Cardiac muscle cell (in vitro differentiated cells and primary cell): ENCODE measurements around the gene TMEM214. TPM values are rescaled to one million over a fixed set of nuclear protein-coding genes. Genes with fewer than 3 reads are reported as not detected.

Experiments
- DNase-seq, 2 donors: peaks; one replicate each; pipeline versions ENCODE4 v3.0.0 to v3.0.0-alpha.2; 2010 to 2017; ENCODE audit warnings: low read depth in 1 of 2, low spot score in 1 of 2
- H3K27ac ChIP-seq: fragments of 200-600 bp; sonication (generic); 2 replicates; pipeline ENCODE4 v1.5.1; 2016
- H3K27me3 ChIP-seq: fragments of 200-600 bp; sonication (generic); 2 replicates; pipeline ENCODE4 v1.6.0; 2016; ENCODE audit warnings: control low read depth
- H3K36me3 ChIP-seq: fragments of 200-600 bp; sonication (generic); 2 replicates; pipeline ENCODE4 v1.5.1; 2016; ENCODE audit warnings: control low read depth
- H3K4me1 ChIP-seq: fragments of 200-600 bp; sonication (generic); 2 replicates; pipeline ENCODE4 v1.8.1; 2017; ENCODE audit warnings: low read depth, mild to moderate bottlenecking, mixed run types
- H3K4me3 ChIP-seq: fragments of 200-600 bp; sonication (generic); 2 replicates; pipeline ENCODE4 v1.5.1; 2016; ENCODE audit warnings: mild to moderate bottlenecking
- H3K9me3 ChIP-seq: fragments of 200-600 bp; sonication (generic); 2 replicates; pipeline ENCODE4 v1.5.1; 2017; ENCODE audit warnings: low read depth, mild to moderate bottlenecking, control low read depth
- polyA plus RNA-seq: library from polyadenylated mRNA; unstranded; fragments of >200 nt; fragmentation: Nextera tagmentation; extraction: Ambion mirVana; gene quantifications from 2 replicates; pipeline ENCODE4 v1.2.1, GENCODE V29; 2016
- total RNA-seq: library from RNA; depleted of rRNA; stranded (reverse); fragments of >200 nt; gene quantifications from 2 replicates; pipeline ENCODE4 v1.2.3, GENCODE V29; 2016
- TF ChIP-seq, protein P1 (sequence below): IDR thresholded peaks from 2 replicates; pipeline ENCODE4 v1.5.1; 2012; ENCODE audit warnings: low read depth, mild to moderate bottlenecking, low read length

Gene TMEM214
- total and polyA plus RNA-seq, 2 experiments from 2014 or later, result 38.9 to 66.3 TPM

DNA sequence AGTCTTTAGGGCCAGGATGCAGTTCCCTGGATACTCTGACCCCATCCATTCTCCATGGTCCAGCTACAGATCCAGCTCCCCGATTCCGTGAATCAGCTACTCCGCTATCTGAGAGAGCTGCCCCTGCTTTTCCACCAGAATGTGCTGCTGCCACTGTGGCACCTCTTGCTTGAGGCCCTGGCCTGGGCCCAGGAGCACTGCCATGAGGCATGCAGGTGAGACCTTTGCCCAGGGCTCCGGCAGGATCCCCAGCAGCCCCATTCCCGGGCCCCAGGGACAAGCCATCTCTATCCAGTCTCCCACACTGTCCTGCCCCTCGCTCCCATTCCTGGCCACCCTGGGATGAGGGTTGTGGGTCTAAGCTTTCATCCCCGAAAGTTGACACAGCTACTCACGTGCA, 7.5 kb downstream of the TMEM214 start:
- Histone ChIP-seq H3K27me3 (no peaks in the 10 kb centered on the region), H3K4me1 (no peaks in the 10 kb centered on the region), H3K27ac (no peak overlapping the region), H3K4me3 (no peak overlapping the region), H3K9me3 (no peaks in the 10 kb centered on the region), H3K36me3 (peaks cover 34% of the 10 kb centered on the region)
- DNase-seq, result no peak
- TF ChIP-seq, protein P1, sequence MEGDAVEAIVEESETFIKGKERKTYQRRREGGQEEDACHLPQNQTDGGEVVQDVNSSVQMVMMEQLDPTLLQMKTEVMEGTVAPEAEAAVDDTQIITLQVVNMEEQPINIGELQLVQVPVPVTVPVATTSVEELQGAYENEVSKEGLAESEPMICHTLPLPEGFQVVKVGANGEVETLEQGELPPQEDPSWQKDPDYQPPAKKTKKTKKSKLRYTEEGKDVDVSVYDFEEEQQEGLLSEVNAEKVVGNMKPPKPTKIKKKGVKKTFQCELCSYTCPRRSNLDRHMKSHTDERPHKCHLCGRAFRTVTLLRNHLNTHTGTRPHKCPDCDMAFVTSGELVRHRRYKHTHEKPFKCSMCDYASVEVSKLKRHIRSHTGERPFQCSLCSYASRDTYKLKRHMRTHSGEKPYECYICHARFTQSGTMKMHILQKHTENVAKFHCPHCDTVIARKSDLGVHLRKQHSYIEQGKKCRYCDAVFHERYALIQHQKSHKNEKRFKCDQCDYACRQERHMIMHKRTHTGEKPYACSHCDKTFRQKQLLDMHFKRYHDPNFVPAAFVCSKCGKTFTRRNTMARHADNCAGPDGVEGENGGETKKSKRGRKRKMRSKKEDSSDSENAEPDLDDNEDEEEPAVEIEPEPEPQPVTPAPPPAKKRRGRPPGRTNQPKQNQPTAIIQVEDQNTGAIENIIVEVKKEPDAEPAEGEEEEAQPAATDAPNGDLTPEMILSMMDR, result no peak

DNA sequence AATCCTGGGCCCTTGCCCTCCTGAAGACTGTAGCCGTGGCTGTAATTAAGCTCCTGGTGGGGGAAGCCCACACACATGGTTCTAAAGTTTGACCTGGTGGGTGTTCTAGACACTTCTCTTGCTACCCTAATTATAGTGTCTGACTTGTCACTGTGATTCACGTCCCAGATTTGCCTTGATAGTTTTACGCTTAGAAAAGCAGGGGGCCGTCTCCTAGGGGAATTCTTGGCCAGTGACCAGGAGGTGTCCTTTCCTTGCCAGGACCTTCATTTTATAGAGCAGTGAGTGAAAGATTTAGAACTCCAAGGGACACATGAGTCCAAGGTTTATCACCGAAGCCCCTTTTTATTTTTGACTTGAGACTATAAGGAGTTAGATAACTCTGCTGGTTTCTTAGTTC, 9.0 kb downstream of the TMEM214 start:
- Histone ChIP-seq H3K27ac (peak overlapping the region; percentile 68), H3K36me3 (peaks cover 21% of the 10 kb centered on the region), H3K4me1 (no peaks in the 10 kb centered on the region), H3K4me3 (no peak overlapping the region), H3K9me3 (no peaks in the 10 kb centered on the region), H3K27me3 (no peaks in the 10 kb centered on the region)
- no peak for DNase-seq
- TF ChIP-seq, protein P1, result no peak

DNA sequence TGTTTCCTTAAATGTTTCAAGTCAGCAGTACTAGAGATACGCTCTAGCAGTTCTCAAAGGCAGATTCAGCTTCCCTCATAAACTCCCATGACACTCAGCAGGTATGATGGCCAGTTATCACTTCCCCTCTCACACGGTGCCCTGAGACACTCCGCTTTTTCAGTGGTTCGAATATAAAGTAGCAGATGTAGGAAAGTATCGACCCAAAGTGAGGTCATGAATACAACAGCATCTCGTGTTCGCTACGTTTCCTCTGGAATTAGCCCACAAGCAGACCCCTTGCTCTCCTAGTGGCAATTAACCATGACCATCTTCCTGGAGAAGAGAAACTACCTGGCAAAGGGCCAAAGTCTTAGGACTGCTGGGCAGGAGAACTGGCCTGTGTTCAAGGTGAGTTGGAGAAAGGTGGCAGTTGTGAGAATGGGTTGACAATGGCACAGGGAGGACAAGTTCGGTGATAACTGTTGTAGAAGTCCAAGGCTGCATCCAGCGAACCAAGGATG, 9.4 kb downstream of the TMEM214 start:
- DNase-seq, result no peak
- Histone ChIP-seq H3K27ac (peak overlapping the region; percentile 68), H3K36me3 (peaks cover 16% of the 10 kb centered on the region), H3K4me1 (no peaks in the 10 kb centered on the region), H3K9me3 (no peaks in the 10 kb centered on the region), H3K4me3 (no peak overlapping the region), H3K27me3 (no peaks in the 10 kb centered on the region)
- TF ChIP-seq, protein P1, result no peak

DNA sequence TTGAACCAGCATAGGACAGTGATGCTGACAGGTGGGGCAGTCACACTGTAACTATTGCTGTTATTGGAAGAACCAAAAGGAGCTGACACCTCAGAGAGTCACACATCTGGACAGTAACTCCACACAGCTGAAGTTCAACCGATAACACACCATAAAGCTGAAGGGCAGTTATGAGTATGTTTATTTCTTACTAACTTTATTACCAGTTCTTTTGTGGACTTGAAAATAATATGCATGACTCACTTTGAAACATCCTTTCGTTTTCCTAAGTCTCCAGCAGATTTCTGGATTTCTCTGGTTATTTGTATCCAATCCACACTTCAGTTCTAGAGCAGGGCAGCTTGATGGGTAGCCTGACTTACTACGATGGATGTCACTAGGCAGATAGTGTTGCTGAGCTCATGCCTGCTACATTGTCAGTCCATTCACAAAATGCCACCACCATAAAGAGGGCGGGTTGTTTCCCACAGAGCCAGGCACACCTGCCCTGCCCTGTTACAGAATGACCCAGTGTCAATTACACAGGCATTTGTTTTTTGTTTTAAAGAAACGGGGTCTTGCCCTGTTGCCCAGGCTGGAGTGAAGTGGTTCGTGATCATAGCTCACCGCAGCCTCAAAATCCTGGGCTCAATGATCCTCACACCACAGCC, 10.3 kb downstream of the TMEM214 start:
- no peak for DNase-seq
- TF ChIP-seq, protein P1, result no peak
- Histone ChIP-seq H3K36me3 (peaks cover 13% of the 10 kb centered on the region), H3K9me3 (no peaks in the 10 kb centered on the region), H3K4me1 (no peaks in the 10 kb centered on the region), H3K4me3 (no peak overlapping the region), H3K27ac (no peak overlapping the region), H3K27me3 (no peaks in the 10 kb centered on the region)

DNA sequence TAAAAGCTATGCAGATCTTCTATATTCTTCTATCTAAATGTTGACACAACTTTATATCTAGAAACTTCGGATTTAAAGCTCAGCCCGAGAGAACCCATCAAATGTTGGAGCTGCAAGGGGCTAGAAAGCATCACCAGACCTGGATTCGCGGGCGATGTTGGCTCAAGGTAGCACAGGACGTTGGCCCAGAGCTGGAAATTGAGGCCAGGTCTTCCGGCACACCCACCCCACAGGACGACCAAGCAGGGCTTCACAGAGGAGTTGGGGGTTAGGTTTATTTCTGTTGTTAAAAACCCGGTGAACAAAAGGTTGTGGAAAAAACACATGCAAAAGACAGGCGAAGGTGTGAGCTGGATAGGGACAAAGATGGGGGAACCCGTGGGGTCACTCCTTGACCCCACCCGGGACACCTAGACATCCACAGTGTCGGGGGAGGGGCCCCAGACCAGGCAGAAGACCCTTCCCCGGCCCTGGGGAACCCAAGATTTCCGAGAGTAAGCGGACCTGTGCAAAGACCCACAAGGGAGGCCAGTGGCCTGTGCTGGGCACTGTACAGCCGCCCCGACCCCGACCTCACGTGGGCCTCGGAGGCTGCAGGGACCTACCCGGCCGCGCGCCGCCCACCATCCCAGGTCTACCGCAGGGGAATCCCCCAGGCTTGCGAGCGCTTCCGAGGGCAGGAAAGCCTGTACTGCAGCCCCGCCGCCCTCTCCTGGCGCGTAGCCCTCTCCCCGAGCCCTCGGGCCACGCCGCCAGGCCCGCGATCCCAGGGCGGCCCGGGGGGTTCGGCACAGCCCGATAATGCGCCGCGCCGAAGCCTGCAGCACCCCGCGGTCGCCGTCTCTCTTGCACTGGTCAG, 16.9 kb downstream of the TMEM214 start:
- Histone ChIP-seq H3K27ac (peak overlapping the region; percentile 96), H3K36me3 (peaks cover 13% of the 10 kb centered on the region), H3K4me1 (peaks cover 9% of the 10 kb centered on the region), H3K9me3 (no peaks in the 10 kb centered on the region), H3K4me3 (peak overlapping the region; percentile 97), H3K27me3 (no peaks in the 10 kb centered on the region)
- no peak for DNase-seq
- TF ChIP-seq, protein P1, result no peak
